H7 (cell line): ENCODE results near the gene QRICH1. TPM values are rescaled to one million over a fixed set of nuclear protein-coding genes. Genes with fewer than 3 reads are reported as not detected.

Experiments
- DNase-seq: peaks from one replicate; pipeline ENCODE4 v3.0.0; 2012
- H3K27me3 ChIP-seq: 2 replicates; pipeline ENCODE4 v1.6.0; 2011; ENCODE audit warnings: mild to moderate bottlenecking, low read length; ENCODE audit not compliant: control insufficient read depth, insufficient read depth
- H3K36me3 ChIP-seq: replicated peaks from 2 replicates; pipeline ENCODE4 v1.5.1; 2011; ENCODE audit warnings: low read length; ENCODE audit not compliant: control insufficient read depth, insufficient read depth
- H3K4me3 ChIP-seq: 2 replicates; pipeline ENCODE4 v1.5.1; 2011; ENCODE audit warnings: low read depth, mild to moderate bottlenecking, control low read depth, low read length, moderate library complexity; ENCODE audit not compliant: insufficient read depth
- total RNA-seq: library from RNA; depleted of rRNA; stranded (reverse); fragments of >200 nt; shearing (Covaris generic); gene quantifications from 2 replicates; pipeline ENCODE4 v1.2.3, GENCODE V29; 2014

The QRICH1 gene
- total RNA-seq, 1 experiment from 2014 or later, result 137 TPM

GRCh38 chr3:49122886-49123545 lies 29.1 kb upstream of the QRICH1 start:
- DNase-seq, result no peak
- Histone ChIP-seq H3K27me3 (no peaks in the 10 kb centered on the region), H3K36me3 (peaks cover 13% of the 10 kb centered on the region), H3K4me3 (no peak overlapping the region)

GRCh38 chr3:49122451-49122850 lies 28.6 kb upstream of the QRICH1 start:
- H3K27me3 ChIP-seq, result no peaks in the 10 kb centered on the region
- no peak overlapping the region for H3K4me3 ChIP-seq
- DNase-seq, result no peak
- peaks cover 19% of the 10 kb centered on the region for H3K36me3 ChIP-seq

GRCh38 chr3:49122022-49122421 lies 28.2 kb upstream of the QRICH1 start:
- peaks cover 23% of the 10 kb centered on the region for H3K36me3 ChIP-seq
- no peak for DNase-seq
- H3K4me3 ChIP-seq, result no peak overlapping the region
- no peaks in the 10 kb centered on the region for H3K27me3 ChIP-seq

GRCh38 chr3:49121132-49121736 lies 27.4 kb upstream of the QRICH1 start:
- DNase-seq, result no peak
- Histone ChIP-seq H3K36me3 (peaks cover 30% of the 10 kb centered on the region), H3K27me3 (no peaks in the 10 kb centered on the region), H3K4me3 (peak overlapping the region; percentile 99)

GRCh38 chr3:49120438-49121131 lies 26.7 kb upstream of the QRICH1 start, which contains the start of gene USP19:
Gene USP19, minus strand, starts transcription at chr3:49120823. Its CDS starts 1,678 bp downstream, at chr3:49119145.
- H3K27me3 ChIP-seq, result no peaks in the 10 kb centered on the region
- DNase-seq, result peak; percentile 100
- H3K36me3 ChIP-seq, result peaks cover 34% of the 10 kb centered on the region
- H3K4me3 ChIP-seq, result peak within 1 kb of the TSS; percentile 99

- Histone ChIP-seq H3K4me3 (peak overlapping the region; percentile 99), H3K36me3 (peaks cover 39% of the 10 kb centered on the region), H3K27me3 (no peaks in the 10 kb centered on the region)
- no peak for DNase-seq
Measured at GRCh38 chr3:49120096-49120437, 26.2 kb upstream of the QRICH1 start.

- Histone ChIP-seq H3K4me3 (0 out of 2 replicates have a peak overlapping the region, but pooled peaks have one; percentile 99), H3K36me3 (peaks cover 43% of the 10 kb centered on the region), H3K27me3 (no peaks in the 10 kb centered on the region)
- no peak for DNase-seq
Measured at GRCh38 chr3:49119439-49119838, 25.6 kb upstream of the QRICH1 start.

GRCh38 chr3:49119036-49119435 lies 25.2 kb upstream of the QRICH1 start:
- Histone ChIP-seq H3K27me3 (no peaks in the 10 kb centered on the region), H3K4me3 (no peak overlapping the region), H3K36me3 (peaks cover 46% of the 10 kb centered on the region)
- no peak for DNase-seq

GRCh38 chr3:49112262-49112661 lies 18.4 kb upstream of the QRICH1 start:
- Histone ChIP-seq H3K27me3 (no peaks in the 10 kb centered on the region), H3K36me3 (peaks cover 71% of the 10 kb centered on the region), H3K4me3 (no peak overlapping the region)
- no peak for DNase-seq

- Histone ChIP-seq H3K27me3 (no peaks in the 10 kb centered on the region), H3K4me3 (no peak overlapping the region), H3K36me3 (peaks cover 64% of the 10 kb centered on the region)
- DNase-seq, result no peak
Measured at GRCh38 chr3:49111347-49111746, 17.5 kb upstream of the QRICH1 start.

- peaks cover 59% of the 10 kb centered on the region for H3K36me3 ChIP-seq
- H3K4me3 ChIP-seq, result no peak overlapping the region
- no peak for DNase-seq
- no peaks in the 10 kb centered on the region for H3K27me3 ChIP-seq
Measured at GRCh38 chr3:49110780-49111179, 16.9 kb upstream of the QRICH1 start.

GRCh38 chr3:49108346-49108745 lies 14.5 kb upstream of the QRICH1 start:
- Histone ChIP-seq H3K36me3 (peaks cover 40% of the 10 kb centered on the region), H3K4me3 (no peak overlapping the region), H3K27me3 (no peaks in the 10 kb centered on the region)
- DNase-seq, result no peak

GRCh38 chr3:49104427-49105291 lies 10.8 kb upstream of the QRICH1 start, which contains the start of gene QARS1:
Gene QARS1, minus strand, starts transcription at chr3:49104757. Its CDS starts 24 bp downstream, at chr3:49104733.
- Histone ChIP-seq H3K27me3 (no peaks in the 10 kb centered on the region), H3K4me3 (peak within 1 kb of the TSS; percentile 84), H3K36me3 (peaks cover 39% of the 10 kb centered on the region)
- DNase-seq, result peak; percentile 99

GRCh38 chr3:49104052-49104426 lies 10.2 kb upstream of the QRICH1 start:
- Histone ChIP-seq H3K36me3 (peaks cover 38% of the 10 kb centered on the region), H3K27me3 (no peaks in the 10 kb centered on the region), H3K4me3 (peak overlapping the region; percentile 84)
- DNase-seq, result peak; percentile 35
